ENCODE results near the gene RUNX1. TPM values are rescaled to one million over a fixed set of nuclear protein-coding genes. Genes with fewer than 3 reads are reported as not detected.
A peak's percentile ranks its signal among the peaks of the same experiment; 100 is the strongest.

Gene RUNX1
- total RNA-seq, 1 donor from 2014 or later: 92.1 TPM

GRCh38 chr21:34818662-34819158 lies 230.4 kb downstream of the RUNX1 start:
- intact Hi-C loops (cut with micrococcal nuclease): no loop called here
- ChIA-PET CTCF (no interaction called here), POLR2A (interaction anchor here (0.5 to 1.8 kb wide), 3 partner anchors 64 to 71 kb away, joined by 3 to 4 read pairs (median 4); no protein-coding TSS in a partner anchor)
- H3K4me3 Mint-ChIP-seq: no peak overlapping the region
- no peaks in the 10 kb centered on the region for H3K4me1 Mint-ChIP-seq
- ATAC-seq (ENCODE audit: low read depth) (no peak), DNase-seq (no peak)
- H3K9me3 Mint-ChIP-seq: no peaks in the 10 kb centered on the region
- peak overlapping the region; percentile 30 for H3K27ac Mint-ChIP-seq
- H3K27me3 Mint-ChIP-seq: no peaks in the 10 kb centered on the region
- H3K36me3 Mint-ChIP-seq (ENCODE audit: low read depth): peaks cover 74% of the 10 kb centered on the region
- TF ChIP-seq CTCF (IDR thresholded peaks at IDR 0.05): no peak

- peaks cover 75% of the 10 kb centered on the region for H3K36me3 Mint-ChIP-seq (ENCODE audit: low read depth)
- ATAC-seq (ENCODE audit: low read depth) (no peak), DNase-seq (no peak)
- H3K4me3 Mint-ChIP-seq: no peak overlapping the region
- ChIA-PET CTCF (no interaction called here), POLR2A (interaction anchor here (0.5 to 1.8 kb wide), 3 partner anchors 65 to 71 kb away, joined by 3 to 4 read pairs (median 4); no protein-coding TSS in a partner anchor)
- H3K27ac Mint-ChIP-seq: no peak overlapping the region
- H3K27me3 Mint-ChIP-seq: no peaks in the 10 kb centered on the region
- no peak for TF ChIP-seq CTCF (IDR thresholded peaks at IDR 0.05)
- no peaks in the 10 kb centered on the region for H3K4me1 Mint-ChIP-seq
- intact Hi-C loops (cut with micrococcal nuclease): no loop called here
- H3K9me3 Mint-ChIP-seq: no peaks in the 10 kb centered on the region
Observed at GRCh38 chr21:34817821-34818661, 231.1 kb downstream of the RUNX1 start.

DNA sequence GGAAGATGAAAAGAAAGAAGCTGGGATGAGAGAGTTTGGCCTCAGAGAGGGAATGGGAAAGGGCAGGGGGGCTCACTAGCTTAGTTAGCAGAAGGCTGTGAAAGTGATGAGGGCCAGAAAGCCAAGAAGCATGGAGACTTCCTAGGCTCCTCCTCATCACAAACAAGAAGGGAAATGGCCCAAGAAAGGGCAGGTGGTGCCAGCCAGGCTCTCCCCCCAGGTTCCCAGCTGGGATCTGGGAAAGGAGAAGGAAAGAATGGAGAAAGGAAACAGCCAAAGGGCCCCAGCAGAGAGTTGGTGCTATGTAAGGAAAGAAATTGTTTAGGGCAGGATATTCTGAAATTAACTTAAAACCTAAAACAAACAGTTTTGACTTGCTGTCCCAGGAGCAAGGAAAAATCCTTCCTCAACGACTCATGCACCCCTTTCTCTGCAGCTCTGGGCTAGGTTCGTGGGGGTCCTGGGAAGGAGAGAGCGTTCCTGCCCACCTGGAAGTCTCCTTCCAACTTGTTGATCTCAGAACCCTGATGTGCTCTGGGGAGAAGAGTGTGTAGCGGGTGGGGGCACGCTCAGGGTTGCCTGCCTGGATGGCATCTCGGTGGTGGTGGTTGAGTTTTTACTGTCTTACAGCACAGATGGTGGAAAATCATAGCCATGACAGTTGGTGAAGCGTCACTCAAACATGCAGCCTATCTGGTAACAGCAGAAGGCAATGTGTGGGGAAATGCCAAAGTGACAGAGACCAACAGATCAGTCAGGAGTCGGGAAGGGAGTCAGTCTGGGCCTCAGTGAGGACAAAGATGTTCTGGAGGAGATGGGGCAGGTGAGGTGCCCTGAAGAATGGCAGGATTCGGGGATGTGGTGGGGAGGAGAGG lies 233.0 kb downstream of the RUNX1 start:
- Mint-ChIP-seq H3K9me3 (no peaks in the 10 kb centered on the region), H3K36me3 (ENCODE audit: low read depth) (peaks cover 72% of the 10 kb centered on the region), H3K27me3 (no peaks in the 10 kb centered on the region), H3K4me3 (no peak overlapping the region), H3K4me1 (no peaks in the 10 kb centered on the region), H3K27ac (peak overlapping the region; percentile 16)
- ATAC-seq (ENCODE audit: low read depth): no peak
- intact Hi-C loops (cut with micrococcal nuclease): no loop called here
- CTCF ChIA-PET: no interaction called here
- DNase-seq: no peak
- TF ChIP-seq CTCF (IDR thresholded peaks at IDR 0.05): no peak
- POLR2A ChIA-PET: no interaction called here

DNA sequence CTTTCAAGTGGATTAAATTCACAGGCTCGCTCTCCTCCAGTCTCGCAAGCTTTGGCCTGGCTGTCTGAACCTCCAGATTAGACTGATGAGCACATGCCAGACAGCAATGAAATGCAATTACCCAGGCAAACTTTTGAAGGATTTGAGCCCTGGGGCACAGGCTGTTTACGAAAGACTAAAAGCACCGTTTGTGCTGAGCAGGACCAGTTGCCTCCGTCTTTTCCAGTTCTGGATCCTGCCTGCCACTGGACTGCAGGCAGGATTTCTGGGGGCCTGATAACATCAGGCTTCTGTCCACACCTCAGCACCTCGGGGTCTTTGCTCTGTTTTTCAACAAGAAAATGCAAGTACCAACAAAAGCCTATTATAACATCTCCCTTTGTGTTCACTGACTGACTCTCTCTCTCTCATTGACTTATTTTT lies 234.6 kb downstream of the RUNX1 start:
- H3K4me1 Mint-ChIP-seq: peaks cover 1% of the 10 kb centered on the region
- DNase-seq (no peak), ATAC-seq (ENCODE audit: low read depth) (no peak)
- H3K36me3 Mint-ChIP-seq (ENCODE audit: low read depth): peaks cover 65% of the 10 kb centered on the region
- H3K27ac Mint-ChIP-seq: no peak overlapping the region
- intact Hi-C loops (cut with micrococcal nuclease): no loop called here
- no peak for TF ChIP-seq CTCF (IDR thresholded peaks at IDR 0.05)
- ChIA-PET POLR2A (interaction anchor here (0.7 kb wide), 1 partner anchor 825 kb away, joined by 4 read pairs; no protein-coding TSS in a partner anchor), CTCF (no interaction called here)
- no peaks in the 10 kb centered on the region for H3K9me3 Mint-ChIP-seq
- H3K4me3 Mint-ChIP-seq: no peak overlapping the region
- no peaks in the 10 kb centered on the region for H3K27me3 Mint-ChIP-seq

Measured in activated B cell treated with CpG ODN at 0.5 μM for 24 hours (primary cell).